CD4-positive, alpha-beta memory T cell (primary cell): ENCODE data around the gene ATXN2L. TPM values are rescaled to one million over a fixed set of nuclear protein-coding genes. Genes with fewer than 3 reads are reported as not detected.

ENCODE experiments used
- CTCF ChIA-PET: fragments of 350-600 bp; sonication (Branson Sonifier 250); formaldehyde crosslinking; loops from one replicate; lab custom pipeline; 2021; ENCODE audit warnings: inconsistent platforms; ENCODE audit not compliant: partially characterized antibody; lab: Charles Lee
- POLR2A ChIA-PET: fragments of 350-600 bp; sonication (Branson Sonifier 250); formaldehyde crosslinking; loops from one replicate; lab custom pipeline; 2021; ENCODE audit not compliant: partially characterized antibody; lab: Charles Lee
- DNase-seq, 5 donors: peaks; one replicate each; pipeline versions ENCODE4 v3.0.0 to v3.0.0-alpha.2; 2020 to 2022; ENCODE audit warnings: mixed read lengths in 1 of 5
- H3K27ac ChIP-seq: one replicate; pipeline ENCODE4 v1.7.0; 2013; ENCODE audit warnings: low read depth, low read length
- H3K27me3 ChIP-seq: 2 replicates; pipeline ENCODE4 v1.7.0; 2013; ENCODE audit warnings: mild to moderate bottlenecking, low read length, moderate library complexity; ENCODE audit not compliant: insufficient read depth
- H3K36me3 ChIP-seq: 2 replicates; pipeline ENCODE4 v1.7.0; 2013; ENCODE audit warnings: mild to moderate bottlenecking, low read length, moderate library complexity; ENCODE audit not compliant: insufficient read depth
- H3K4me1 ChIP-seq: 2 replicates; pipeline ENCODE4 v1.7.0; 2013; ENCODE audit warnings: mild to moderate bottlenecking, low read length, moderate library complexity; ENCODE audit not compliant: insufficient read depth
- H3K4me3 ChIP-seq, 2 donors: one replicate each; pipeline ENCODE4 v1.7.0; 2013; ENCODE audit warnings: low read length in 2 of 2, mild to moderate bottlenecking in 1 of 2
- H3K9me3 ChIP-seq, 2 donors: one replicate each; pipeline ENCODE4 v1.7.0; 2013; ENCODE audit warnings: low read length in 2 of 2, control low read depth in 1 of 2; ENCODE audit not compliant: control insufficient read depth in 1 of 2
- H3K27ac Mint-ChIP-seq, 7 donors: one replicate each; pipeline ENCODE4 v1.8.0; 2020 to 2021; ENCODE audit warnings: mixed read lengths in 7 of 7, mild to moderate bottlenecking in 6 of 7, inconsistent platforms in 3 of 7, moderate library complexity in 3 of 7
- H3K27me3 Mint-ChIP-seq, 2 donors: one replicate each; pipeline ENCODE4 v1.8.0; 2020 to 2021; ENCODE audit warnings: mixed read lengths in 2 of 2
- H3K36me3 Mint-ChIP-seq, 2 donors: one replicate each; pipeline ENCODE4 v1.8.0; 2020 to 2021; ENCODE audit warnings: mixed read lengths in 2 of 2, inconsistent platforms in 1 of 2, mild to moderate bottlenecking in 1 of 2
- H3K4me1 Mint-ChIP-seq, 4 donors: one replicate each; pipeline ENCODE4 v1.8.0; 2020 to 2021; ENCODE audit warnings: mixed read lengths in 4 of 4, mild to moderate bottlenecking in 1 of 4
- H3K4me3 Mint-ChIP-seq, 8 donors: one replicate each; pipeline ENCODE4 v1.8.0; 2020 to 2021; ENCODE audit warnings: mixed read lengths in 8 of 8, mild to moderate bottlenecking in 7 of 8, moderate library complexity in 6 of 8, inconsistent platforms in 3 of 8
- H3K9me3 Mint-ChIP-seq, 8 donors: one replicate each; pipeline ENCODE4 v1.8.0; 2020 to 2021; ENCODE audit warnings: mixed read lengths in 8 of 8, mild to moderate bottlenecking in 5 of 8, inconsistent platforms in 3 of 8, moderate library complexity in 1 of 8
- intact Hi-C: fragments of 100-400 bp; cut with micrococcal nuclease; formaldehyde crosslinking; loops from one replicate; pipeline ENCODE4 v1.15.1; 2023
- polyA plus RNA-seq, 2 donors: library from polyadenylated mRNA; unstranded; fragments of 300-500 nt; fragmentation: Illumina TruSeq; gene quantifications; one replicate each; pipeline ENCODE4 v1.2.3, GENCODE V29; 2021
- total RNA-seq, 2 experiments: library from RNA; stranded (reverse); gene quantifications; one replicate each; pipeline ENCODE4 v1.2.3, GENCODE V29; 2021

Gene ATXN2L
- total and polyA plus RNA-seq, 4 experiments from 2014 or later = 7.1 to 266 (median 150) TPM

GRCh38 chr16:28829747-28830146 lies 6.9 kb downstream of the ATXN2L start:
- intact Hi-C loops = no loop called here
- POLR2A ChIA-PET = interaction anchor here (1.0 kb wide), 1 partner anchor 15 kb away, joined by 4 read pairs; no protein-coding TSS in a partner anchor
- no peaks in the 10 kb centered on the region for H3K27me3 ChIP-seq
- H3K4me1 ChIP-seq = peaks cover 23% of the 10 kb centered on the region
- no peak overlapping the region for H3K4me3 Mint-ChIP-seq
- no peak overlapping the region for H3K4me3 ChIP-seq
- peaks cover 92% of the 10 kb centered on the region for H3K36me3 ChIP-seq
- H3K9me3 Mint-ChIP-seq = peaks cover 0 to 3% (median 0%) of the 10 kb centered on the region in 8 donors
- peaks cover 78 to 87% of the 10 kb centered on the region in 2 donors for H3K36me3 Mint-ChIP-seq
- no peaks in the 10 kb centered on the region for H3K27me3 Mint-ChIP-seq
- peaks cover 16 to 36% (median 27%) of the 10 kb centered on the region in 4 donors for H3K4me1 Mint-ChIP-seq
- H3K27ac Mint-ChIP-seq = no peak overlapping the region
- CTCF ChIA-PET = interaction anchor here (1.6 kb wide), 1 partner anchor 116 kb away, joined by 4 read pairs; no protein-coding TSS in a partner anchor
- H3K27ac ChIP-seq = peak overlapping the region; percentile 2
- no peaks in the 10 kb centered on the region for H3K9me3 ChIP-seq
- no peak for DNase-seq

- Histone ChIP-seq H3K27ac (no peak overlapping the region), H3K27me3 (no peaks in the 10 kb centered on the region), H3K9me3 (no peaks in the 10 kb centered on the region), H3K4me1 (peaks cover 15% of the 10 kb centered on the region), H3K36me3 (peaks cover 96% of the 10 kb centered on the region), H3K4me3 (no peak overlapping the region)
- no peaks in the 10 kb centered on the region for H3K27me3 Mint-ChIP-seq
- peaks cover 0 to 4% (median 0%) of the 10 kb centered on the region in 8 donors for H3K9me3 Mint-ChIP-seq
- DNase-seq = no peak
- ChIA-PET POLR2A (interaction anchor here (0.7 to 1.0 kb wide), 2 partner anchors 14 to 336 kb away, joined by 4 read pairs; partner anchors contain the start of gene APOBR), CTCF (interaction anchor here (1.6 kb wide), 1 partner anchor 115 kb away, joined by 4 read pairs; no protein-coding TSS in a partner anchor)
- no peak overlapping the region for H3K4me3 Mint-ChIP-seq
- H3K27ac Mint-ChIP-seq = no peak overlapping the region
- peaks cover 79 to 85% of the 10 kb centered on the region in 2 donors for H3K36me3 Mint-ChIP-seq
- intact Hi-C loops = no loop called here
- H3K4me1 Mint-ChIP-seq = peaks cover 13 to 28% (median 23%) of the 10 kb centered on the region in 4 donors
Measured at GRCh38 chr16:28830531-28830930, 7.7 kb downstream of the ATXN2L start.

GRCh38 chr16:28834349-28834748 lies 11.6 kb downstream of the ATXN2L start:
- Mint-ChIP-seq H3K4me3 (no peak overlapping the region), H3K9me3 (peaks cover 0 to 4% (median 0%) of the 10 kb centered on the region in 8 donors), H3K27ac (peak overlapping the region in 1 of 7 donors; percentile 57), H3K4me1 (peaks cover 0 to 9% (median 6%) of the 10 kb centered on the region in 4 donors), H3K36me3 (peaks cover 53 to 75% of the 10 kb centered on the region in 2 donors), H3K27me3 (no peaks in the 10 kb centered on the region)
- ChIA-PET CTCF (no interaction called here), POLR2A (interaction anchor here (4.3 kb wide), 1 partner anchor 12 kb away, joined by 21 read pairs; the partner anchor contains the start of gene TUFM)
- no peak overlapping the region for H3K27ac ChIP-seq
- no peaks in the 10 kb centered on the region for H3K4me1 ChIP-seq
- no peak overlapping the region for H3K4me3 ChIP-seq
- no peak for DNase-seq
- intact Hi-C loops = no loop called here
- no peaks in the 10 kb centered on the region for H3K27me3 ChIP-seq
- peaks cover 74% of the 10 kb centered on the region for H3K36me3 ChIP-seq
- no peaks in the 10 kb centered on the region for H3K9me3 ChIP-seq

- peaks cover 0 to 9% (median 6%) of the 10 kb centered on the region in 4 donors for H3K4me1 Mint-ChIP-seq
- peaks cover 0 to 4% (median 0%) of the 10 kb centered on the region in 8 donors for H3K9me3 Mint-ChIP-seq
- no peaks in the 10 kb centered on the region for H3K9me3 ChIP-seq
- H3K4me3 Mint-ChIP-seq = no peak overlapping the region
- no peaks in the 10 kb centered on the region for H3K4me1 ChIP-seq
- POLR2A ChIA-PET = interaction anchor here (3.6 to 4.3 kb wide), 2 partner anchors 11 to 13 kb away, joined by 18 to 21 read pairs; partner anchors contain the start of genes ATXN2L and TUFM
- peak overlapping the region in 4 of 7 donors; percentile 52 to 81 (median 64) for H3K27ac Mint-ChIP-seq
- H3K27me3 Mint-ChIP-seq = no peaks in the 10 kb centered on the region
- H3K27me3 ChIP-seq = no peaks in the 10 kb centered on the region
- no peak for DNase-seq
- peaks cover 67% of the 10 kb centered on the region for H3K36me3 ChIP-seq
- H3K4me3 ChIP-seq = no peak overlapping the region
- CTCF ChIA-PET = no interaction called here
- H3K27ac ChIP-seq = no peak overlapping the region
- intact Hi-C loops = no loop called here
- peaks cover 46 to 71% of the 10 kb centered on the region in 2 donors for H3K36me3 Mint-ChIP-seq
Measured at GRCh38 chr16:28834873-28835863, 12.4 kb downstream of the ATXN2L start.

- Histone ChIP-seq H3K27me3 (no peaks in the 10 kb centered on the region), H3K9me3 (no peaks in the 10 kb centered on the region), H3K4me1 (no peaks in the 10 kb centered on the region), H3K4me3 (no peak overlapping the region), H3K36me3 (peaks cover 58% of the 10 kb centered on the region), H3K27ac (no peak overlapping the region)
- H3K9me3 Mint-ChIP-seq = peaks cover 0 to 4% (median 0%) of the 10 kb centered on the region in 8 donors
- no peak for DNase-seq
- H3K27ac Mint-ChIP-seq = no peak overlapping the region
- POLR2A ChIA-PET = interaction anchor here (1.1 to 4.3 kb wide), 3 partner anchors 10 to 14 kb away, joined by 3 to 21 read pairs (median 18); partner anchors contain the start of genes ATXN2L and TUFM
- H3K27me3 Mint-ChIP-seq = no peaks in the 10 kb centered on the region
- intact Hi-C loops = no loop called here
- H3K4me1 Mint-ChIP-seq = peaks cover 0 to 9% (median 4%) of the 10 kb centered on the region in 4 donors
- CTCF ChIA-PET = no interaction called here
- peaks cover 36 to 61% of the 10 kb centered on the region in 2 donors for H3K36me3 Mint-ChIP-seq
- H3K4me3 Mint-ChIP-seq = no peak overlapping the region
Measured at GRCh38 chr16:28835864-28836760, 13.3 kb downstream of the ATXN2L start.

- Histone ChIP-seq H3K9me3 (no peaks in the 10 kb centered on the region), H3K4me3 (no peak overlapping the region), H3K4me1 (no peaks in the 10 kb centered on the region), H3K27me3 (no peaks in the 10 kb centered on the region), H3K27ac (no peak overlapping the region), H3K36me3 (peaks cover 52% of the 10 kb centered on the region)
- Mint-ChIP-seq H3K4me3 (no peak overlapping the region), H3K4me1 (peaks cover 0 to 9% (median 4%) of the 10 kb centered on the region in 4 donors), H3K27ac (no peak overlapping the region), H3K27me3 (no peaks in the 10 kb centered on the region), H3K9me3 (peaks cover 0 to 4% (median 0%) of the 10 kb centered on the region in 8 donors), H3K36me3 (peaks cover 36 to 61% of the 10 kb centered on the region in 2 donors)
- intact Hi-C loops = no loop called here
- DNase-seq = no peak
- CTCF ChIA-PET = no interaction called here
- POLR2A ChIA-PET = interaction anchor here (1.1 to 3.6 kb wide), 2 partner anchors 10 to 14 kb away, joined by 3 to 18 read pairs; partner anchors contain the start of gene ATXN2L
Measured at GRCh38 chr16:28836761-28837064, 13.9 kb downstream of the ATXN2L start.
